GM19467 (cell line): ENCODE results near the gene CMTM2.
"Not testable (repeated sequence)": the region's sequence is repeated elsewhere in the genome, so short reads cannot be mapped to it uniquely, and the experiment has no call there.

Experiments
- ATAC-seq: cut with Tn5 transposase; IDR thresholded peaks from one replicate; pipeline ENCODE4 v1.9.1; 2021; ENCODE audit warnings: mild to moderate bottlenecking, moderate library complexity; ENCODE audit not compliant: unreplicated experiment

The CMTM2 gene

GRCh38 chr16:66552286-66553177 lies 26.7 kb upstream of the CMTM2 start, which contains the start of gene CKLF:
TSS of gene CKLF (plus strand) at chr16:66552576. CDS start at chr16:66552716, 140 bp downstream.
- ATAC-seq: peak; percentile 69

GRCh38 chr16:66553223-66553622 lies 26.0 kb upstream of the CMTM2 start:
- no peak for ATAC-seq

GRCh38 chr16:66554021-66554420 lies 25.2 kb upstream of the CMTM2 start:
- no peak for ATAC-seq

GRCh38 chr16:66554495-66554894 lies 24.8 kb upstream of the CMTM2 start:
- no peak for ATAC-seq

- ATAC-seq: no peak
These were observed 19.2 kb upstream of the CMTM2 start for GRCh38 chr16:66560107-66560506.

- ATAC-seq: no peak
These were observed 17.7 kb upstream of the CMTM2 start for GRCh38 chr16:66561381-66562080.

GRCh38 chr16:66562409-66562808 lies 16.9 kb upstream of the CMTM2 start:
- ATAC-seq: no peak

GRCh38 chr16:66562986-66563385 lies 16.3 kb upstream of the CMTM2 start:
- no peak for ATAC-seq

- ATAC-seq: no peak
These were observed 15.5 kb upstream of the CMTM2 start for GRCh38 chr16:66563574-66564334.

- no peak for ATAC-seq
These were observed 13.0 kb upstream of the CMTM2 start, which contains the start of gene CMTM1 for GRCh38 chr16:66566051-66566901. TSS of gene CMTM1 (plus strand) at chr16:66566439. CDS start at chr16:66566514, 75 bp downstream.

GRCh38 chr16:66567270-66567669 lies 12.0 kb upstream of the CMTM2 start:
- not testable (repeated sequence) for ATAC-seq

- no peak for ATAC-seq
These were observed 10.9 kb upstream of the CMTM2 start for GRCh38 chr16:66568355-66568754.

- ATAC-seq: no peak
These were observed 10.1 kb upstream of the CMTM2 start for GRCh38 chr16:66569131-66569530.

GRCh38 chr16:66569827-66570405 lies 9.3 kb upstream of the CMTM2 start:
- no peak for ATAC-seq

GRCh38 chr16:66572356-66572755 lies 6.9 kb upstream of the CMTM2 start:
- ATAC-seq: no peak

GRCh38 chr16:66574081-66574480 lies 5.2 kb upstream of the CMTM2 start:
- ATAC-seq: no peak

GRCh38 chr16:66574531-66574930 lies 4.7 kb upstream of the CMTM2 start:
- ATAC-seq: no peak

GRCh38 chr16:66575060-66575459 lies 4.2 kb upstream of the CMTM2 start:
- no peak for ATAC-seq

GRCh38 chr16:66576296-66576695 lies 3.0 kb upstream of the CMTM2 start:
- no peak for ATAC-seq
